ENCODE measurements around the gene PRSS22.

PRSS22 gene

DNA sequence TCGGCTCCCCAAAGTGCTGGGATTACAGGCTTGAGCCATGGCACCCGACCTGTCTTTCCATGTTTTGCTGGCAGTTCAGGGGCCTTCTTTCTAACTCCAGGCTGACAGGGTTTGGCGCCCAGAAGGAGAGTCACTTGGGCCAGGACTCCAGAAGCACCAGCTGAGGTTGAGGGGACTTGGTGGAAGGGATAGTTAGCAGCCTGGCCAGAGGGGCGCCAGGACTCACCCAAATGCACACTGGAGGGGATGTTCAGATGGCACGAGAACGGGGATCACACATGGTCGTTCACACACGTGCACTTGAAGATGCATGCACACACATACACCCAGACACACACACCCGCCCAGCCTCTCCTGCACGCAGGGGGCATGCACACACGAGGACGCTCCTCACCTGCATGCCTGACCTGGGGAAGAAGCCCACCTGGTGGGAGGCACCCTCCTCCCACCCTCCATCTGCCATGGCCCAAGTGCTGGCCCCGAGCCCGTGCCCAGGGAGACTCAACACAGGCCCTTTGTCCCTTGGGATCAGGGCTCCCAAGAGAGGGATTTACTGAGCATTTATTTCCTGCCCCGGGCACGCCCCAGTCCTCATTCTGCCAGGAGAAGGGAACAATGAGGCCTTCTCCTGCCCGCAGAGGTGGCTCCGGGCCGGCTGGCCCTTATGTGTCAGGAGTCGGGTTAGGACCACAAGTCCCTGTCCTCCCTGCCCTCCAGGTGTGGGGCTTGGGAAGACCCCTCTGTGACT lies 43.2 kb downstream of the PRSS22 start:
- TF ChIP-seq CTCF (IDR thresholded peaks at IDR 0.05; ENCODE audit: extremely low read depth, insufficient read depth, missing control alignments) = no peak
- in situ Hi-C loops (cut with MboI; ENCODE audit: low pct_unique_long_range_greater_than_20kb, low sequenced_read_pairs, unreplicated experiment) = no loop called here
- no peak for DNase-seq (ENCODE audit: low spot score)

GRCh38 chr16:2813771-2814221 lies 44.2 kb downstream of the PRSS22 start:
- no peak for TF ChIP-seq CTCF (IDR thresholded peaks at IDR 0.05; ENCODE audit: extremely low read depth, insufficient read depth, missing control alignments)
- in situ Hi-C loops (cut with MboI; ENCODE audit: low pct_unique_long_range_greater_than_20kb, low sequenced_read_pairs, unreplicated experiment) = no loop called here

DNA sequence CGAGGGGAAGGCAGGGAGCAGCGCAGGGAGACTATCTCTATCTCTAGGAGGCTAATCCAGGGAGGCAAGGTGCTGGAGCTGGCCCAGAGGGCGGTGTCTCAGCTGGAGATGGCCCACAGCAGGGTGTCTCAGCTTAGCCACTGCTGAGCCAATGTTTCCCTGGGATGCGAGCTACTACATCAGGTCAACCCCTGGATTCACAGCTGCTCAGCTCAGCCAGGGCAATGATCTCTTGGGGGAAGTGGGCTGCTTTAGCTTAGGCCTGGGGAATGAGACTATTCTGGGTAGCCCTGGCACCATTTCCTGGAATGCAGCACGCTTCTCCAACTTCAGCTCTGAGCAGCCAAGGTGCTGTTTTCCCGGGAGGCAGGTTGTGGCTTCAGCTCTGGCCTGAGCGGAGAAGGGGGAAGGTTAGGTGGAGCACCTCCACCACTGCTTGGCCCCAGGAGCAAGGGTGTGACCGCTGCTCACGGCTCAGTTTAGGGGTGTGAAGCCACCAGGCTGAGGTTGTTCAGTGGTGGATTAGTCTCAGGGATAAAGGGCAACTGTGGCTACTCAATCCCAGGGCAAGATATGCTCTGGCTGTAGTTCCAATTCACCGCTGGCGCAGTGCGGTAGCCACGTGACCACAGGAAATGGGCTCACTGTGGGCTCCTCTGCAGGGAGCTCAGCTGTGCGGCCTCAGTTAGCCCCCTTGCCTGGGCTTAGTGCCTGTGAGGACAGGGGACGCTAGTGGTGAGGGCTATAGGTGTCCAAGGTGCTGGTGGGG lies 46.1 kb downstream of the PRSS22 start:
- in situ Hi-C loops (cut with MboI; ENCODE audit: low pct_unique_long_range_greater_than_20kb, low sequenced_read_pairs, unreplicated experiment) = no loop called here
- TF ChIP-seq CTCF (IDR thresholded peaks at IDR 0.05; ENCODE audit: extremely low read depth, insufficient read depth, missing control alignments) = no peak
- DNase-seq (ENCODE audit: low spot score) = no peak

More at GRCh38 chr16:2813771-2814221, 44.2 kb downstream of the PRSS22 start:
- no peak for DNase-seq (ENCODE audit: low spot score)

DNA sequence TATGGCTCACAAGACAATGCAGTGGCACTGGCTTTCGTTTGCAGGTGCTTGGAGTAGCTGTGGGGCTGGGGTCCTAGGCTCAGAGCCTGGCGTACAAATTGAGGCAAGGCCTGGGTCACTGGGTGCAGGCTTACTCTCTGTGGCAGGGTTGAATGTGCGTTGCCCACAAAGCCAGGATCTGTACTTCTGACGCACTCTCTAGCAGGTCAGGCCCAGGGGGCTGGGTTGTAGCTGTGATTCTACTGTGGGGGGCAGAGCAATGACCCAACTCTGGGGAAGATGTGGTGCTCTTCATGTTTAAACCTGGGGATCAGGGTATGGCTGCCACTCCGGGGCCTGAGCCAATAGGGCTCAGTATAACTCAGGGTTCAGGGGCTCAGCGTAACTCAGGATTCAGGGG lies 47.3 kb downstream of the PRSS22 start:
- in situ Hi-C loops (cut with MboI; ENCODE audit: low pct_unique_long_range_greater_than_20kb, low sequenced_read_pairs, unreplicated experiment) = no loop called here
- no peak for DNase-seq (ENCODE audit: low spot score)
- no peak for TF ChIP-seq CTCF (IDR thresholded peaks at IDR 0.05; ENCODE audit: extremely low read depth, insufficient read depth, missing control alignments)

GRCh38 chr16:2809149-2809760 lies 48.7 kb downstream of the PRSS22 start:
- TF ChIP-seq CTCF (IDR thresholded peaks at IDR 0.05; ENCODE audit: extremely low read depth, insufficient read depth, missing control alignments) = no peak
- in situ Hi-C loops (cut with MboI; ENCODE audit: low pct_unique_long_range_greater_than_20kb, low sequenced_read_pairs, unreplicated experiment) = no loop called here
- no peak for DNase-seq (ENCODE audit: low spot score)

- TF ChIP-seq CTCF (IDR thresholded peaks at IDR 0.05; ENCODE audit: extremely low read depth, insufficient read depth, missing control alignments) = no peak
- in situ Hi-C loops (cut with MboI; ENCODE audit: low pct_unique_long_range_greater_than_20kb, low sequenced_read_pairs, unreplicated experiment) = no loop called here
- DNase-seq (ENCODE audit: low spot score) = no peak
Measured at GRCh38 chr16:2808181-2808580, 49.8 kb downstream of the PRSS22 start.
